Mesenteric fat pad (tissue), 1 donor: ENCODE data around the gene PTPRF. TPM values are rescaled to one million over a fixed set of nuclear protein-coding genes. Genes with fewer than 3 reads are reported as not detected.

Experiments
- DNase-seq: peaks from one replicate; pipeline ENCODE4 v3.0.0-alpha.2; 2020; ENCODE audit warnings: low spot score
- total RNA-seq: library from RNA; stranded (reverse); fragmentation: NEBNext Ultra II Directional; extraction: Animal tissue kit (Norgen Biotek cat#: 25700); gene quantifications from one replicate; pipeline ENCODE4 v1.2.1, GENCODE V29; 2021
- donor health status: DM: yes; HTN: yes; CAD: no.

PTPRF gene
- total RNA-seq, 1 donor from 2014 or later = 270 TPM

GRCh38 chr1:43653339-43653738, 122.7 kb downstream of the PTPRF start:
- no peak for DNase-seq

GRCh38 chr1:43653893-43654292, 123.2 kb downstream of the PTPRF start:
- no peak for DNase-seq

GRCh38 chr1:43655953-43656352, 125.3 kb downstream of the PTPRF start:
- DNase-seq = no peak

- DNase-seq = no peak
Measured at GRCh38 chr1:43659212-43660166, 128.8 kb downstream of the PTPRF start.

- DNase-seq = no peak
Measured at GRCh38 chr1:43660355-43660754, 129.7 kb downstream of the PTPRF start.

- no peak for DNase-seq
Measured at GRCh38 chr1:43664369-43664768, 133.7 kb downstream of the PTPRF start.

GRCh38 chr1:43666608-43667007, 135.9 kb downstream of the PTPRF start:
- DNase-seq = no peak

GRCh38 chr1:43668956-43669355, 138.3 kb downstream of the PTPRF start:
- no peak for DNase-seq

- no peak for DNase-seq
Measured at GRCh38 chr1:43669878-43670277, 139.2 kb downstream of the PTPRF start.

- no peak for DNase-seq
Measured at GRCh38 chr1:43671193-43671592, 140.5 kb downstream of the PTPRF start.

- no peak for DNase-seq
Measured at GRCh38 chr1:43671626-43672330, 141.1 kb downstream of the PTPRF start.

- DNase-seq = no peak
Measured at GRCh38 chr1:43673261-43673660, 142.6 kb downstream of the PTPRF start.

Other genes starting within 250 kb of the PTPRF start
- gene C1orf210, start 245.3 kb upstream of the PTPRF start, total RNA-seq = not detected
- gene TIE1, start 229.9 kb upstream of the PTPRF start, total RNA-seq = 42.6 TPM
- 0.39 TPM for gene MPL, start 193.1 kb upstream of the PTPRF start, total RNA-seq
- gene CDC20, start 171.9 kb upstream of the PTPRF start, total RNA-seq = 4.9 TPM
- gene ELOVL1, start 162.9 kb upstream of the PTPRF start, total RNA-seq = 149 TPM
- 55.2 TPM for gene MED8, start 141.1 kb upstream of the PTPRF start, total RNA-seq
- 65.3 TPM for gene SZT2, start 141.0 kb upstream of the PTPRF start, total RNA-seq
- 36.9 TPM for gene HYI, start 77.0 kb upstream of the PTPRF start, total RNA-seq
- 32.9 TPM for gene KDM4A, start 119.3 kb downstream of the PTPRF start, total RNA-seq
- gene ST3GAL3, start 176.7 kb downstream of the PTPRF start, total RNA-seq = 38.5 TPM